ENCODE data around the gene APEX2.

Gene APEX2

DNA sequence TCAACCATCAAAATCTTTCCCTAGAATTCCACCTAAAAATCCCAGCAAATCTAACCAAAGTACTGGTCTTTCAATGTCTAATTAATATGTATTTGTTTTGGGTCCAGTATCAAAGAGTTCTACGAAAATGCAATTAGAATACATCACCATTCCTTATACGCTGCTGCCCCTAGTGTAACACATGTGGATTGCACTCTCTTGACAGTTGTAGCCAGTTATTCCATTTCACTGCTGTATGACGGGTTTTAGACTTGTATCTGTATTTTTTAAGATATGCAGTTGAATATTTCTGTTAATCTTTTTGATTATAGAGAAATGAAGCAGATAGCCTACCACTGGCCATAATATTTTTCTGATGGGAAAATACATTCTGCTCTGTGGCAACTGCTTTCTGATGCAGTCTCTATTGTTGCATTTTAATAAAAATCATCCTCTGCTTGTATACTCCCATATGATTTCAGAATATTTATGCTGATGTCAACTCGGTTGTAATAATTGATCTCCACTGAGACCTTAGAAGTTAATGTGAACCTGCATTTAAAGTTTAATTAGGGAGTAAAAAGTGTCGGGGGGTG lies 57.6 kb downstream of the APEX2 start:
- H3K9me3 ChIP-seq (ENCODE audit: insufficient read depth, low read depth, low read length): no peaks in the 10 kb centered on the region
- H3K36me3 ChIP-seq (ENCODE audit: insufficient read depth, low read length): no peaks in the 10 kb centered on the region
- H3K4me1 ChIP-seq (ENCODE audit: insufficient read depth, low read length): no peaks in the 10 kb centered on the region
- WGBS: 45% methylated on average over 1 of the region's 5 CpGs
- H3K4me3 ChIP-seq (ENCODE audit: low read length): no peak overlapping the region
- H3K9ac ChIP-seq (ENCODE audit: low read depth, low read length): no peak overlapping the region
- H3K27me3 ChIP-seq (ENCODE audit: insufficient read depth, low read length): no peaks in the 10 kb centered on the region
- no peak overlapping the region for H3K27ac ChIP-seq (ENCODE audit: low read depth, low read length)
